ENCODE measurements around the gene PAH.

GRCh38 chr12:102948941-102949352, 31.9 kb upstream of the PAH start:
- TF ChIP-seq CTCF (conservative IDR thresholded peaks at IDR 0.05; ENCODE audit: low read length) (peak; percentile 98), EZH2phosphoT487 (IDR thresholded peaks at IDR 0.05; ENCODE audit: borderline replicate concordance) (no peak)

Data from Loucy (cell line).